Measurements from ENCODE around the gene ATP6V0B. TPM values are rescaled to one million over a fixed set of nuclear protein-coding genes. Genes with fewer than 3 reads are reported as not detected.

Gene ATP6V0B
- total and polyA plus RNA-seq, 4 donors, result 69.5 to 277 (median 129) TPM

DNA sequence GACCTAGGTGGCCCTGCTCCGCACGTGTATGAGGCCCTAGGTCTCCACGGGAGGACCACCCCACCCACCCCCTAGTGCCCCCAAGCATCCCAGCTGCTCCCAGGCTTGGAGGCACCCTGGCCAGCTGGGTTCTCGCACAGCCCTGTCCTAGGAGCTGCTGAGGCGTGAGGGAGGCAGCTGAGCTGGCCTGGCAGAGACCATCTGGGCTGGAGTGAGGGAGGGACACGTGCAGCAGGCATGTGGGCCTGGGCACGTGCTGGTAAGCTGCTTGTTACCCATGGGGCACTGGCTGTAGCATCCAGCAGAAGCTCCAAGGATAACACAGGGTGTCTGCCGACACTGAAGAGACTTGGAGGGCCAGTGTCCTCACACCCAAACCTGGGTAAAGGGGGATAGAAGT, 46.4 kb downstream of the ATP6V0B start:
- H3K36me3 ChIP-seq (ENCODE audit: control insufficient read depth in 4 of 4, insufficient read depth in 3 of 4, low read depth in 1 of 4, low read length in 3 of 4), result no peaks in the 10 kb centered on the region
- 93% methylated on average over 8 of the region's 8 CpGs for WGBS
- H3K27me3 ChIP-seq (ENCODE audit: control insufficient read depth in 4 of 4, insufficient read depth in 4 of 4, low read length in 3 of 4), result no peaks in the 10 kb centered on the region
- H3K9ac ChIP-seq (ENCODE audit: low read depth in 1 of 2, low read length in 2 of 2), result no peak overlapping the region
- TF ChIP-seq, protein P1, sequence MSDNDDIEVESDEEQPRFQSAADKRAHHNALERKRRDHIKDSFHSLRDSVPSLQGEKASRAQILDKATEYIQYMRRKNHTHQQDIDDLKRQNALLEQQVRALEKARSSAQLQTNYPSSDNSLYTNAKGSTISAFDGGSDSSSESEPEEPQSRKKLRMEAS (IDR thresholded peaks at IDR 0.05), result no peak
- no peak for TF ChIP-seq TAF1 (conservative IDR thresholded peaks at IDR 0.05)
- no peak for TF ChIP-seq EGR1 (IDR thresholded peaks at IDR 0.05; ENCODE audit: low read depth in 2 of 2)
- no peak for TF ChIP-seq FOXA2 (IDR thresholded peaks at IDR 0.05)
- H3K4me1 ChIP-seq (ENCODE audit: control insufficient read depth in 4 of 4, insufficient read depth in 4 of 4, low read length in 3 of 4), result no peaks in the 10 kb centered on the region
- no peak overlapping the region for H3K27ac ChIP-seq (ENCODE audit: low read depth in 1 of 2, low read length in 2 of 2)
- no peaks in the 10 kb centered on the region for H3K9me3 ChIP-seq (ENCODE audit: control insufficient read depth in 4 of 4, low read length in 3 of 4)
- no peak overlapping the region for H3K4me3 ChIP-seq (ENCODE audit: low read depth in 1 of 3, low read length in 3 of 3)
- no peak for DNase-seq (ENCODE audit: low spot score)

DNA sequence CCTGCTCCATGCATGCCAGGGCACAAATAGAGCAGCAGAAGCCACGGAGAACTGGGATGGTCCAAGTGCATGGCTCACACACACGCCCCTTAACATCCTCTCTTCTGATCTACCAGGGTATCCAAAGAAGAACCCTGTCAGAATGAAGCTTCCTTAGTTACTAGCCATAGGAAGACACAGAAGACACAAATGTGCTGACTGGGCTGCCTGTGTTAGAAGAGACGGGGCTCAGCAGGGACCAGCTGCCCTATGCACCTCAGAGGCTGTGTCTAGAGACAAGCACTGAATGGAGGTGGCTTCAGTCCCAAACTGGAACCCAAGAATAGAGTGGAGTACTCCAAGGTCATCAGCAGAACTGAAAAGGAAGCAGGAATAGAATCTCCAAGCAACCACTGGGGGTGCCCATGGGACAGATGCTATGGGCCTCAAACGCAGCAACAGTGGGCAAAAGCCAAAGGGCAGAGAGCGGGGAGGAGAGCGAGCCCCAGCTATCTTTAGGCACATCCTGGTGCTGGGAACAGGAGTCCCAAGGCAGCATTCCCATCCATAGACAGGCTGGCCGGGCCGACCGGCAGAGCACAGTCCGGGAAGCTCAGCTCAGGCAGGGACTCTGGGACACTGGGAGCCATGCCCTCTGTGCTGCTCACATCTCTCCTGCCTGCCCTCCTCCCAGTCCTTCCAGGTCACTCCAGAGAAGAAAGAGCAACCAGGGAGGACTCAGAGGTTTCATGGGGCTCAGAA, 47.0 kb downstream of the ATP6V0B start:
- no peaks in the 10 kb centered on the region for H3K27me3 ChIP-seq (ENCODE audit: control insufficient read depth in 4 of 4, insufficient read depth in 4 of 4, low read length in 3 of 4)

More for the DNA sequence above, 47.0 kb downstream of the ATP6V0B start:
- no peak for TF ChIP-seq FOXA2 (IDR thresholded peaks at IDR 0.05)
- TF ChIP-seq, protein P2, sequence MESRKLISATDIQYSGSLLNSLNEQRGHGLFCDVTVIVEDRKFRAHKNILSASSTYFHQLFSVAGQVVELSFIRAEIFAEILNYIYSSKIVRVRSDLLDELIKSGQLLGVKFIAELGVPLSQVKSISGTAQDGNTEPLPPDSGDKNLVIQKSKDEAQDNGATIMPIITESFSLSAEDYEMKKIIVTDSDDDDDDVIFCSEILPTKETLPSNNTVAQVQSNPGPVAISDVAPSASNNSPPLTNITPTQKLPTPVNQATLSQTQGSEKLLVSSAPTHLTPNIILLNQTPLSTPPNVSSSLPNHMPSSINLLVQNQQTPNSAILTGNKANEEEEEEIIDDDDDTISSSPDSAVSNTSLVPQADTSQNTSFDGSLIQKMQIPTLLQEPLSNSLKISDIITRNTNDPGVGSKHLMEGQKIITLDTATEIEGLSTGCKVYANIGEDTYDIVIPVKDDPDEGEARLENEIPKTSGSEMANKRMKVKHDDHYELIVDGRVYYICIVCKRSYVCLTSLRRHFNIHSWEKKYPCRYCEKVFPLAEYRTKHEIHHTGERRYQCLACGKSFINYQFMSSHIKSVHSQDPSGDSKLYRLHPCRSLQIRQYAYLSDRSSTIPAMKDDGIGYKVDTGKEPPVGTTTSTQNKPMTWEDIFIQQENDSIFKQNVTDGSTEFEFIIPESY (IDR thresholded peaks at IDR 0.05), result no peak
- TF ChIP-seq HNF4G (IDR thresholded peaks at IDR 0.05), result no peak
- TF ChIP-seq FOXA1 (IDR thresholded peaks at IDR 0.05), result no peak
- TF ChIP-seq JUND (IDR thresholded peaks at IDR 0.05), result no peak
- no peak for TF ChIP-seq RXRA (IDR thresholded peaks at IDR 0.05)
- TF ChIP-seq NR2F2 (IDR thresholded peaks at IDR 0.05), result no peak
- TF ChIP-seq HNF4A (conservative IDR thresholded peaks at IDR 0.05), result no peak
- no peak for TF ChIP-seq TAF1 (conservative IDR thresholded peaks at IDR 0.05)
- TF ChIP-seq, protein P1 (IDR thresholded peaks at IDR 0.05), result no peak
- no peak for TF ChIP-seq SP1 (IDR thresholded peaks at IDR 0.05)
- no peak for TF ChIP-seq YY1 (IDR thresholded peaks at IDR 0.05)
- TF ChIP-seq EGR1 (IDR thresholded peaks at IDR 0.05; ENCODE audit: low read depth in 2 of 2), result no peak
- TF ChIP-seq GABPA (IDR thresholded peaks at IDR 0.05 in 1 of 2, conservative IDR thresholded peaks at IDR 0.05 in 1 of 2), result no peak
- TF ChIP-seq, protein P3, sequence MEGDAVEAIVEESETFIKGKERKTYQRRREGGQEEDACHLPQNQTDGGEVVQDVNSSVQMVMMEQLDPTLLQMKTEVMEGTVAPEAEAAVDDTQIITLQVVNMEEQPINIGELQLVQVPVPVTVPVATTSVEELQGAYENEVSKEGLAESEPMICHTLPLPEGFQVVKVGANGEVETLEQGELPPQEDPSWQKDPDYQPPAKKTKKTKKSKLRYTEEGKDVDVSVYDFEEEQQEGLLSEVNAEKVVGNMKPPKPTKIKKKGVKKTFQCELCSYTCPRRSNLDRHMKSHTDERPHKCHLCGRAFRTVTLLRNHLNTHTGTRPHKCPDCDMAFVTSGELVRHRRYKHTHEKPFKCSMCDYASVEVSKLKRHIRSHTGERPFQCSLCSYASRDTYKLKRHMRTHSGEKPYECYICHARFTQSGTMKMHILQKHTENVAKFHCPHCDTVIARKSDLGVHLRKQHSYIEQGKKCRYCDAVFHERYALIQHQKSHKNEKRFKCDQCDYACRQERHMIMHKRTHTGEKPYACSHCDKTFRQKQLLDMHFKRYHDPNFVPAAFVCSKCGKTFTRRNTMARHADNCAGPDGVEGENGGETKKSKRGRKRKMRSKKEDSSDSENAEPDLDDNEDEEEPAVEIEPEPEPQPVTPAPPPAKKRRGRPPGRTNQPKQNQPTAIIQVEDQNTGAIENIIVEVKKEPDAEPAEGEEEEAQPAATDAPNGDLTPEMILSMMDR (IDR thresholded peaks at IDR 0.05; ENCODE audit: low read depth, low read length, missing input control), result no peak
- no peak for TF ChIP-seq RAD21 (IDR thresholded peaks at IDR 0.05)
- TF ChIP-seq, protein P4, sequence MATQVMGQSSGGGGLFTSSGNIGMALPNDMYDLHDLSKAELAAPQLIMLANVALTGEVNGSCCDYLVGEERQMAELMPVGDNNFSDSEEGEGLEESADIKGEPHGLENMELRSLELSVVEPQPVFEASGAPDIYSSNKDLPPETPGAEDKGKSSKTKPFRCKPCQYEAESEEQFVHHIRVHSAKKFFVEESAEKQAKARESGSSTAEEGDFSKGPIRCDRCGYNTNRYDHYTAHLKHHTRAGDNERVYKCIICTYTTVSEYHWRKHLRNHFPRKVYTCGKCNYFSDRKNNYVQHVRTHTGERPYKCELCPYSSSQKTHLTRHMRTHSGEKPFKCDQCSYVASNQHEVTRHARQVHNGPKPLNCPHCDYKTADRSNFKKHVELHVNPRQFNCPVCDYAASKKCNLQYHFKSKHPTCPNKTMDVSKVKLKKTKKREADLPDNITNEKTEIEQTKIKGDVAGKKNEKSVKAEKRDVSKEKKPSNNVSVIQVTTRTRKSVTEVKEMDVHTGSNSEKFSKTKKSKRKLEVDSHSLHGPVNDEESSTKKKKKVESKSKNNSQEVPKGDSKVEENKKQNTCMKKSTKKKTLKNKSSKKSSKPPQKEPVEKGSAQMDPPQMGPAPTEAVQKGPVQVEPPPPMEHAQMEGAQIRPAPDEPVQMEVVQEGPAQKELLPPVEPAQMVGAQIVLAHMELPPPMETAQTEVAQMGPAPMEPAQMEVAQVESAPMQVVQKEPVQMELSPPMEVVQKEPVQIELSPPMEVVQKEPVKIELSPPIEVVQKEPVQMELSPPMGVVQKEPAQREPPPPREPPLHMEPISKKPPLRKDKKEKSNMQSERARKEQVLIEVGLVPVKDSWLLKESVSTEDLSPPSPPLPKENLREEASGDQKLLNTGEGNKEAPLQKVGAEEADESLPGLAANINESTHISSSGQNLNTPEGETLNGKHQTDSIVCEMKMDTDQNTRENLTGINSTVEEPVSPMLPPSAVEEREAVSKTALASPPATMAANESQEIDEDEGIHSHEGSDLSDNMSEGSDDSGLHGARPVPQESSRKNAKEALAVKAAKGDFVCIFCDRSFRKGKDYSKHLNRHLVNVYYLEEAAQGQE (IDR thresholded peaks at IDR 0.05), result no peak
- TF ChIP-seq, protein P5, sequence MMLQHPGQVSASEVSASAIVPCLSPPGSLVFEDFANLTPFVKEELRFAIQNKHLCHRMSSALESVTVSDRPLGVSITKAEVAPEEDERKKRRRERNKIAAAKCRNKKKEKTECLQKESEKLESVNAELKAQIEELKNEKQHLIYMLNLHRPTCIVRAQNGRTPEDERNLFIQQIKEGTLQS (IDR thresholded peaks at IDR 0.05), result no peak
- H3K9me3 ChIP-seq (ENCODE audit: control insufficient read depth in 4 of 4, low read length in 3 of 4), result no peaks in the 10 kb centered on the region
- H3K4me1 ChIP-seq (ENCODE audit: control insufficient read depth in 4 of 4, insufficient read depth in 4 of 4, low read length in 3 of 4), result no peaks in the 10 kb centered on the region
- no peak overlapping the region for H3K9ac ChIP-seq (ENCODE audit: low read depth in 1 of 2, low read length in 2 of 2)
- H3K36me3 ChIP-seq (ENCODE audit: control insufficient read depth in 4 of 4, insufficient read depth in 3 of 4, low read depth in 1 of 4, low read length in 3 of 4), result no peaks in the 10 kb centered on the region
- no peak for DNase-seq (ENCODE audit: low spot score)
- no peak overlapping the region for H3K27ac ChIP-seq (ENCODE audit: low read depth in 1 of 2, low read length in 2 of 2)
- no peak overlapping the region for H3K4me3 ChIP-seq (ENCODE audit: low read depth in 1 of 3, low read length in 3 of 3)
- WGBS, result 89% methylated on average over 10 of the region's 10 CpGs

Measured in liver (tissue), 9 donors.